ENCODE data around the gene MYO1A. TPM values are rescaled to one million over a fixed set of nuclear protein-coding genes. Genes with fewer than 3 reads are reported as not detected.
A peak's percentile ranks its signal among the peaks of the same experiment; 100 is the strongest.

Gene MYO1A
- total RNA-seq, 4 donors from 2014 or later, result 0.38 to 0.48 TPM; not detected in 2

GRCh38 chr12:57089271-57090245 lies 39.6 kb upstream of the MYO1A start:
- Histone ChIP-seq H3K9me3 (no peaks in the 10 kb centered on the region), H3K36me3 (peaks cover 3 to 33% (median 18%) of the 10 kb centered on the region in 3 donors), H3K27ac (peak overlapping the region; percentile 88 to 100 (median 98)), H3K4me3 (peak overlapping the region; percentile 85 to 93 (median 86)), H3K27me3 (no peaks in the 10 kb centered on the region), H3K4me1 (peaks cover 48 to 86% (median 50%) of the 10 kb centered on the region in 3 donors)
- WGBS, 2 donors, result 0 to 1% methylated on average over 16 to 25 of the region's 45 CpGs
- intact Hi-C loops (cut with DNase I), result no loop called here
- DNase-seq, result no peak
- TF ChIP-seq POLR2A (IDR thresholded peaks at IDR 0.05), result peak in 2 of 4 donors; percentile 42 to 58
- no peak for TF ChIP-seq CTCF (IDR thresholded peaks at IDR 0.05)

GRCh38 chr12:57088354-57089270 lies 38.7 kb upstream of the MYO1A start, which contains the start of gene NAB2:
TSS of gene NAB2 (plus strand) at chr12:57089114. CDS start at chr12:57089272, 158 bp downstream.
- Histone ChIP-seq H3K36me3 (peaks cover 3 to 27% (median 18%) of the 10 kb centered on the region in 3 donors), H3K4me3 (peak within 1 kb of the TSS; percentile 85 to 93 (median 86)), H3K27ac (peak within 1 kb of the TSS; percentile 88 to 100 (median 98)), H3K4me1 (peaks cover 39 to 77% (median 40%) of the 10 kb centered on the region in 3 donors), H3K27me3 (no peaks in the 10 kb centered on the region), H3K9me3 (no peaks in the 10 kb centered on the region)
- intact Hi-C loops (cut with DNase I), result no loop called here
- 0% methylated on average over 13 of the region's 91 CpGs; no CpG with 5 or more reads in 1 of the 2 donors for WGBS, 2 donors
- peak; percentile 79 for DNase-seq
- TF ChIP-seq POLR2A (IDR thresholded peaks at IDR 0.05), result peak in 2 of 4 donors; percentile 74 to 87
- TF ChIP-seq CTCF (IDR thresholded peaks at IDR 0.05), result peak in 1 of 6 experiments; percentile 8

GRCh38 chr12:57087691-57088353 lies 37.9 kb upstream of the MYO1A start:
- H3K27ac ChIP-seq, result peak overlapping the region; percentile 88 to 100 (median 98)
- intact Hi-C loops (cut with DNase I), result no loop called here
- DNase-seq, result peak; percentile 53
- H3K4me3 ChIP-seq, result peak overlapping the region; percentile 85 to 93 (median 86)
- peaks cover 3 to 19% (median 11%) of the 10 kb centered on the region in 3 donors for H3K36me3 ChIP-seq
- H3K27me3 ChIP-seq, result no peaks in the 10 kb centered on the region
- H3K9me3 ChIP-seq, result no peaks in the 10 kb centered on the region
- TF ChIP-seq POLR2A (IDR thresholded peaks at IDR 0.05) (peak in 2 of 4 donors; percentile 40 to 52), CTCF (IDR thresholded peaks at IDR 0.05) (no peak)
- H3K4me1 ChIP-seq, result peaks cover 32 to 69% (median 34%) of the 10 kb centered on the region in 3 donors
- WGBS, 2 donors, result 0 to 1% methylated on average over 15 to 18 of the region's 37 CpGs

GRCh38 chr12:57087010-57087690 lies 37.2 kb upstream of the MYO1A start:
- peak overlapping the region; percentile 85 to 93 (median 86) for H3K4me3 ChIP-seq
- intact Hi-C loops (cut with DNase I), result no loop called here
- no peaks in the 10 kb centered on the region for H3K9me3 ChIP-seq
- TF ChIP-seq CTCF (IDR thresholded peaks at IDR 0.05), result no peak
- peak in 2 of 4 donors; percentile 74 to 76 for TF ChIP-seq POLR2A (IDR thresholded peaks at IDR 0.05)
- H3K27ac ChIP-seq, result peak overlapping the region; percentile 88 to 100 (median 98)
- 0% methylated on average over 12 to 24 of the region's 52 CpGs for WGBS, 2 donors
- H3K4me1 ChIP-seq, result peaks cover 25 to 62% (median 27%) of the 10 kb centered on the region in 3 donors
- peak; percentile 61 for DNase-seq
- H3K27me3 ChIP-seq, result no peaks in the 10 kb centered on the region
- peaks cover 0 to 13% (median 5%) of the 10 kb centered on the region in 3 donors for H3K36me3 ChIP-seq
